T-helper 2 cell treated with Interferon-gamma antibody and Interleukin-4, amounts not matched to agents 5 μg/mL and 100 μg/mL, for 36 hours (primary cell): ENCODE results near the gene CTNNA1.
A peak's percentile ranks its signal among the peaks of the same experiment; 100 is the strongest.

Experiments used
- DNase-seq: peaks from one replicate; pipeline ENCODE4 v3.0.0; 2021; ENCODE audit warnings: low spot score
- H3K27ac Mint-ChIP-seq: one replicate; pipeline ENCODE4 v1.8.0; 2021; ENCODE audit warnings: mild to moderate bottlenecking, mixed read lengths
- H3K27me3 Mint-ChIP-seq: one replicate; pipeline ENCODE4 v1.8.0; 2021; ENCODE audit warnings: low read depth, mixed read lengths
- H3K36me3 Mint-ChIP-seq: one replicate; pipeline ENCODE4 v1.8.0; 2021; ENCODE audit warnings: low read depth, mixed read lengths
- H3K4me1 Mint-ChIP-seq: one replicate; pipeline ENCODE4 v1.8.0; 2021; ENCODE audit warnings: low read depth, mixed read lengths
- H3K4me3 Mint-ChIP-seq: one replicate; pipeline ENCODE4 v1.8.0; 2022; ENCODE audit warnings: mild to moderate bottlenecking, moderate library complexity, mixed read lengths
- H3K9me3 Mint-ChIP-seq: one replicate; pipeline ENCODE4 v1.8.0; 2021; ENCODE audit warnings: mixed read lengths

The CTNNA1 gene

DNA sequence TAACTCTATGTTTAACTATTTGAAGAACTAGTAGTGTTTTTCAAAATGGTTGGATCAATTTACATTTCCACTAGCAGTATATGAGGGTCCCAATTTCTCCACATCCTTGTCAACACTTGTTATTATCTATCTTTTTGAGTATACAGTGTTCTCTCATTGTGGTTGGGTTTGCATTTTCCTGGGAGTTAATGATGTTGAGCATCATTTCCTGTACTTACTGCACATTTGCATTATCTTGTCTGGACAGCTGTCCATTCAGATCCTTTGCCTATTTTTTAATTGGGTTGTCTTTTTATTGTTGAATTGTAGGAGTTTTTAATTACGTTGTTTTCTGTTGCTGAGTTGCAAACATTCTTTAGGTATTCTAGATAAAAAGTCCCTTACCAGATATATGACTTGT lies 225.4 kb downstream of the CTNNA1 start:
- peaks cover 5% of the 10 kb centered on the region for H3K36me3 Mint-ChIP-seq
- H3K9me3 Mint-ChIP-seq, result no peaks in the 10 kb centered on the region
- peaks cover 54% of the 10 kb centered on the region for H3K4me1 Mint-ChIP-seq
- no peaks in the 10 kb centered on the region for H3K27me3 Mint-ChIP-seq
- no peak overlapping the region for H3K4me3 Mint-ChIP-seq
- DNase-seq, result no peak
- no peak overlapping the region for H3K27ac Mint-ChIP-seq

DNA sequence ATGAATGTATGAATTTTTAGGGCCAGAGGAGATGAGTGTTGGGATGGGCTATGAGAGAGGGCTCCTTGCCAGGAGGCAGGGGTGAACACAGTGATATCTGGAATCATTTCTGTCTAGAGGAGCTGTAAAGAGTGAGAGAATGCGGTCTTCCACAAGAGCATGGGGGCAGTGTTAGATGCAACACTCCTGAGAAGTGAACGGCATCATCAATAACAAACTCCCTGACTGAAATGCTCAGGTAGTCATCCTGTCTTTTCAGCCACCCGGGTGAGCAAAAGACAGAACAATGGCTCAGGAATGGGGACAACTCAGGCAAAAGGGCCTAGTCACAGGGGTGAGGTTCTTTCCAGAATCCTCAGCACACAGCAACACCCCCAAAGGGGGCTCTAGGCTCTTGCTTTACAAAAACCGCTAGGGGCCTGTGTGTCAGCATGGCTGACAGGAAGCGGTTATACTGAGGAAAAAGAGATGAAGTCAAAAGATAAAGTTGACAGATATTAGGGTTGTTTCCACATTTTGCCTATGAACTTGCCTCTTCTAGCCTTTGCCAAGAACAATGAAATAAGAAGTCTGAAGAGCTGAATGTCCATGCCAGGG lies 226.6 kb downstream of the CTNNA1 start:
- peak overlapping the region; percentile 67 for H3K4me3 Mint-ChIP-seq
- peaks cover 5% of the 10 kb centered on the region for H3K36me3 Mint-ChIP-seq
- peaks cover 56% of the 10 kb centered on the region for H3K4me1 Mint-ChIP-seq
- H3K27me3 Mint-ChIP-seq, result no peaks in the 10 kb centered on the region
- peak; percentile 53 for DNase-seq
- H3K27ac Mint-ChIP-seq, result peak overlapping the region; percentile 91
- no peaks in the 10 kb centered on the region for H3K9me3 Mint-ChIP-seq

DNA sequence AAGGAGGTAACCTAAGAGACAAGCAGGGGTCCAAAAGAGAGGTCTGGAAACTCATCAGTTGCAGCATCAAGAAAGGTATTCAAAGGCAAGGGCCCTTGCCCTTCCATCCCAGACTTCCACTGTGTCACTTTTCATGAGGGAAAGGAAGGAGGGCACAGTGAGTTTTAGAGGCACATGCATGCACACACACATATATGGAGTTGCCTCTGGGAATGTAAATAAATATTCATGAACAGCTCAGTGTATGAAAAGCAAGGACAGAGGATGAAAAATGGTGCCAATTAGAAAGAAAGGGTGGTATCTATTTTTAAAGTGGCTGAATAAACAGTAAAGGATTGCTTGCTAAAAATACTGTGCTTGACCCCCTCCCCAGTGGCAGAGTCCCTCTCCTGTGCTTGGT lies 227.2 kb downstream of the CTNNA1 start:
- Mint-ChIP-seq H3K27ac (peak overlapping the region; percentile 91), H3K36me3 (peaks cover 5% of the 10 kb centered on the region), H3K27me3 (no peaks in the 10 kb centered on the region), H3K4me1 (peaks cover 58% of the 10 kb centered on the region), H3K4me3 (peak overlapping the region; percentile 67), H3K9me3 (no peaks in the 10 kb centered on the region)
- DNase-seq, result no peak

DNA sequence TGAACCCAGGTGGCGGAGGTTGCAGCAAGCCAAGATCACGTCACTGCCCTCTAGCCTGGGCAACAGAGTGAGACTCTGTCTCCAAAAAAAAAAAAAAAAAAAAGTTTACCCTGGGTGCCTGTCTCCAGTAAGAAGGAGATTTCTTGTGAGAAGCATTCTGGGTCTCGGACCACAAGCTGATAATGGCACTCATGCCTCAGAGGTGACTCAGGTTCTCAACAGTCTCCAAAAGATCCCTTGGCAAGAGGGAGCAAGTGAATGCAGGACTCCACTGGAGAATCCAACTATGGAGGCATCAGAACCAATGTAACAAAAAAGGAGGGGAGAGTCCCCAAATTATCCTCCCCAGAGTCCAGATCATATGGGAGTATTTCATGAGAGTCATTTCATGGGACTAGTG lies 227.9 kb downstream of the CTNNA1 start:
- peak overlapping the region; percentile 14 for H3K4me3 Mint-ChIP-seq
- no peaks in the 10 kb centered on the region for H3K9me3 Mint-ChIP-seq
- H3K4me1 Mint-ChIP-seq, result peaks cover 52% of the 10 kb centered on the region
- no peaks in the 10 kb centered on the region for H3K27me3 Mint-ChIP-seq
- peaks cover 5% of the 10 kb centered on the region for H3K36me3 Mint-ChIP-seq
- no peak for DNase-seq
- no peak overlapping the region for H3K27ac Mint-ChIP-seq

DNA sequence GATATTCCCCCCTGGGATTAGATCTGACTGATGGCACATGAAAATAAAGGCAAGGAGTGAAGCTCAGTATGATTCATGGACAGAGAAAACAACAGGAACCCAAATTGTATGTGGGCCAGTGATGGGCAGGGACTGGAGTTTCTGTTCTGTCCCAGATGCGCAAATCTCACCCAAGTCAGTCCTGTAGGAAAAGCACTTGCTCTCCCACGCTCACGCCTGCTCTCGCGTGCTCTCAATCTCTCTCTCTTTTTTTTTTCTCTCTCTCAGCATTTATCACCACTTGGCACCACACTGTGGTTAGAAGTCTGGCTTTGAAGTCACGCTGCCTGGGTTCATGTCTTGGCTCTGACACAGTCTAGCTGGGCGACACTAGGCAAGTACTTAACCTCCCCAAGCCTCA lies 228.4 kb downstream of the CTNNA1 start:
- no peak for DNase-seq
- Mint-ChIP-seq H3K4me3 (peak overlapping the region; percentile 39), H3K36me3 (peaks cover 5% of the 10 kb centered on the region), H3K27ac (peak overlapping the region; percentile 38), H3K27me3 (no peaks in the 10 kb centered on the region), H3K4me1 (peaks cover 52% of the 10 kb centered on the region), H3K9me3 (no peaks in the 10 kb centered on the region)

DNA sequence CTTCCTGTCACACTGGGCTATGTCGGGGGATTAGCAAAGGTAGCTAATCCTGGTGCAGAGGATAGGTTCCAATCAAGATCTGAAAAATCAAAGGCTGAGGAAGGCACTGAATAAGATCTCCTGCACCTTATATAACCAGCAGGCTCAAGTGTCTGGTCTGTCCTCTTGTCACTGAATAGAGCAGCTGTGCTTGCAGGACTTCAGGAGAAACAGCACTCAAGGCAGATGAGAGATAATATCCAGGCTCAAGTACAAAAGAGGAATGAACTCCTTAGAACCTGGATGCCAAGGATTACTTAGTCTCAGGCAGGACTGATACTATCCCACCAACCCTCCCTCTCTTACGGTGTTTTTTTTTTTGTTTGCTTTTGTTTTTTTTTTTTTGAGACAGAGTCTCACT lies 230.8 kb downstream of the CTNNA1 start:
- Mint-ChIP-seq H3K4me3 (no peak overlapping the region), H3K36me3 (peaks cover 3% of the 10 kb centered on the region), H3K9me3 (no peaks in the 10 kb centered on the region), H3K4me1 (peaks cover 38% of the 10 kb centered on the region), H3K27ac (no peak overlapping the region), H3K27me3 (no peaks in the 10 kb centered on the region)
- no peak for DNase-seq
